SK-N-SH (cell line): ENCODE data around the gene PLEK2.

Experiments
- CHD2 ChIP-seq: fragments of 150-350 bp; IDR thresholded peaks from 2 replicates; pipeline ENCODE4 v1.6.1; 2018; ENCODE audit warnings: low read length; ENCODE audit not compliant: partially characterized antibody
- EP300 ChIP-seq, 2 experiments: IDR thresholded peaks; 2 replicates each; pipeline versions ENCODE4 v1.4.0 to v1.6.1; 2012; ENCODE audit warnings: borderline replicate concordance in 1 of 2, low read depth in 1 of 2, low read length in 1 of 2
- FOXM1 ChIP-seq: IDR thresholded peaks from 2 replicates; pipeline ENCODE4 v1.4.0; 2012; ENCODE audit warnings: low read depth, mild to moderate bottlenecking
- MXI1 ChIP-seq: IDR thresholded peaks from 2 replicates; pipeline ENCODE4 v1.6.1; 2012; ENCODE audit warnings: mild to moderate bottlenecking, low read depth, low read length, improper control_type of control experiment
- POLR2AphosphoS5 ChIP-seq: IDR thresholded peaks from 2 replicates; pipeline ENCODE4 v1.6.1; 2012; ENCODE audit warnings: low read depth, low read length
- RAD21 ChIP-seq: IDR thresholded peaks from 2 replicates; pipeline ENCODE4 v1.6.1; 2012; ENCODE audit warnings: mild to moderate bottlenecking, low read length
- RFX5 ChIP-seq: IDR thresholded peaks from 2 replicates; pipeline ENCODE4 v1.6.1; 2012; ENCODE audit warnings: mild to moderate bottlenecking, improper control_type of control experiment, low read length
- USF2 ChIP-seq: fragments of 150-350 bp; IDR thresholded peaks from 2 replicates; pipeline ENCODE4 v1.6.1; 2017; ENCODE audit warnings: antibody characterized with exemption, low read length, low read depth, borderline replicate concordance
- TF ChIP-seq, protein P1 (sequence below): fragments of 200-600 bp; sonication (generic); IDR thresholded peaks from 2 replicates; pipeline ENCODE4 v1.6.1; 2017; ENCODE audit warnings: antibody characterized with exemption, mild to moderate bottlenecking, moderate library complexity
- TF ChIP-seq, protein P2 (sequence below): IDR thresholded peaks from 2 replicates; pipeline ENCODE4 v1.6.1; 2012; ENCODE audit warnings: mild to moderate bottlenecking, low read depth, low read length, moderate library complexity

- TF ChIP-seq CHD2, result no peak
- no peak for TF ChIP-seq USF2
- TF ChIP-seq, protein P1, sequence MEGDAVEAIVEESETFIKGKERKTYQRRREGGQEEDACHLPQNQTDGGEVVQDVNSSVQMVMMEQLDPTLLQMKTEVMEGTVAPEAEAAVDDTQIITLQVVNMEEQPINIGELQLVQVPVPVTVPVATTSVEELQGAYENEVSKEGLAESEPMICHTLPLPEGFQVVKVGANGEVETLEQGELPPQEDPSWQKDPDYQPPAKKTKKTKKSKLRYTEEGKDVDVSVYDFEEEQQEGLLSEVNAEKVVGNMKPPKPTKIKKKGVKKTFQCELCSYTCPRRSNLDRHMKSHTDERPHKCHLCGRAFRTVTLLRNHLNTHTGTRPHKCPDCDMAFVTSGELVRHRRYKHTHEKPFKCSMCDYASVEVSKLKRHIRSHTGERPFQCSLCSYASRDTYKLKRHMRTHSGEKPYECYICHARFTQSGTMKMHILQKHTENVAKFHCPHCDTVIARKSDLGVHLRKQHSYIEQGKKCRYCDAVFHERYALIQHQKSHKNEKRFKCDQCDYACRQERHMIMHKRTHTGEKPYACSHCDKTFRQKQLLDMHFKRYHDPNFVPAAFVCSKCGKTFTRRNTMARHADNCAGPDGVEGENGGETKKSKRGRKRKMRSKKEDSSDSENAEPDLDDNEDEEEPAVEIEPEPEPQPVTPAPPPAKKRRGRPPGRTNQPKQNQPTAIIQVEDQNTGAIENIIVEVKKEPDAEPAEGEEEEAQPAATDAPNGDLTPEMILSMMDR, result no peak
- no peak for TF ChIP-seq FOXM1
- TF ChIP-seq EP300 (IDR thresholded peaks at IDR 0.05; ENCODE audit: borderline replicate concordance in 1 of 2, low read depth in 1 of 2, low read length in 1 of 2), result no peak
- no peak for TF ChIP-seq RFX5
- TF ChIP-seq, protein P2, sequence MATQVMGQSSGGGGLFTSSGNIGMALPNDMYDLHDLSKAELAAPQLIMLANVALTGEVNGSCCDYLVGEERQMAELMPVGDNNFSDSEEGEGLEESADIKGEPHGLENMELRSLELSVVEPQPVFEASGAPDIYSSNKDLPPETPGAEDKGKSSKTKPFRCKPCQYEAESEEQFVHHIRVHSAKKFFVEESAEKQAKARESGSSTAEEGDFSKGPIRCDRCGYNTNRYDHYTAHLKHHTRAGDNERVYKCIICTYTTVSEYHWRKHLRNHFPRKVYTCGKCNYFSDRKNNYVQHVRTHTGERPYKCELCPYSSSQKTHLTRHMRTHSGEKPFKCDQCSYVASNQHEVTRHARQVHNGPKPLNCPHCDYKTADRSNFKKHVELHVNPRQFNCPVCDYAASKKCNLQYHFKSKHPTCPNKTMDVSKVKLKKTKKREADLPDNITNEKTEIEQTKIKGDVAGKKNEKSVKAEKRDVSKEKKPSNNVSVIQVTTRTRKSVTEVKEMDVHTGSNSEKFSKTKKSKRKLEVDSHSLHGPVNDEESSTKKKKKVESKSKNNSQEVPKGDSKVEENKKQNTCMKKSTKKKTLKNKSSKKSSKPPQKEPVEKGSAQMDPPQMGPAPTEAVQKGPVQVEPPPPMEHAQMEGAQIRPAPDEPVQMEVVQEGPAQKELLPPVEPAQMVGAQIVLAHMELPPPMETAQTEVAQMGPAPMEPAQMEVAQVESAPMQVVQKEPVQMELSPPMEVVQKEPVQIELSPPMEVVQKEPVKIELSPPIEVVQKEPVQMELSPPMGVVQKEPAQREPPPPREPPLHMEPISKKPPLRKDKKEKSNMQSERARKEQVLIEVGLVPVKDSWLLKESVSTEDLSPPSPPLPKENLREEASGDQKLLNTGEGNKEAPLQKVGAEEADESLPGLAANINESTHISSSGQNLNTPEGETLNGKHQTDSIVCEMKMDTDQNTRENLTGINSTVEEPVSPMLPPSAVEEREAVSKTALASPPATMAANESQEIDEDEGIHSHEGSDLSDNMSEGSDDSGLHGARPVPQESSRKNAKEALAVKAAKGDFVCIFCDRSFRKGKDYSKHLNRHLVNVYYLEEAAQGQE, result no peak
- no peak for TF ChIP-seq MXI1
- TF ChIP-seq POLR2AphosphoS5, result no peak
- no peak for TF ChIP-seq RAD21
Measured at GRCh38 chr14:67417633-67418032, 5.7 kb upstream of the PLEK2 start.
